C4-2B (cell line): ENCODE data around the gene PAOX.

Experiments used
- CTCF ChIP-seq: fragments of 450-650 bp; conservative IDR thresholded peaks from 2 replicates; pipeline ENCODE4 v1.5.1; 2017; ENCODE audit warnings: mild to moderate bottlenecking
- ZFX ChIP-seq: fragments of 450-650 bp; IDR thresholded peaks from 2 replicates; pipeline ENCODE4 v1.6.1; 2017

DNA sequence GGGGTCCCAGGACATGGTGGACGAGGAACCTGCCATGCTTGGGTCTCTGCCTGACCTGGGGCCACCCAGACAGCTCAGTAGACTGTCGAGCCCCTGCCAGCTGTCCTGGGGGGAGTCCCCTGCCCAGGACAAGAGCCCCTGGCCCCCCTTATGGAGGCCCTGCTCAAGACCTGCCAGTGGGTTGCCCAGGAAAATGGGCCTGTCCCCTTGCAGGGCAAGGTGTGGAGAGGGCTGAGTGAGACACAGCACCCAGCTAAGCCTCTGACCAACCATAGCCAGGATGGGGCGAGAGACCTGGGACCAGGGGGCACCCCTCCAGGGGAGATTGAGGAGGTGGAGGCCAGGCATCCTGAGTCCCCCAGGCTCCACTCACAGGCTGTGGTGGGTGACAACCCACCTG lies 23.1 kb upstream of the PAOX start:
- TF ChIP-seq ZFX (no peak), CTCF (no peak)
